HCT116 (cell line): ENCODE data around the gene NBPF4.
"Not testable (repeated sequence)": the region's sequence is repeated elsewhere in the genome, so short reads cannot be mapped to it uniquely, and the experiment has no call there.

Experiments
- EZH2phosphoT487 ChIP-seq: fragments of 200-600 bp; IDR thresholded peaks from 2 replicates; pipeline ENCODE4 v1.6.1; 2018; ENCODE audit warnings: antibody characterized with exemption, borderline replicate concordance
- RAD21 ChIP-seq: IDR thresholded peaks from 2 replicates; pipeline ENCODE4 v1.6.1; 2012; ENCODE audit warnings: low read depth, mild to moderate bottlenecking
- SP1 ChIP-seq: IDR thresholded peaks from 2 replicates; pipeline ENCODE4 v1.6.1; 2012; ENCODE audit warnings: low read depth
- TCF7L2 ChIP-seq: IDR thresholded peaks from 2 replicates; pipeline ENCODE4 v1.7.0; 2011; ENCODE audit warnings: borderline replicate concordance, inconsistent platforms; ENCODE audit not compliant: insufficient read depth, insufficient read length; ENCODE audit errors: extremely low read depth
- YY1 ChIP-seq: IDR thresholded peaks from 2 replicates; pipeline ENCODE4 v1.6.1; 2011; ENCODE audit warnings: low read length, low read depth, moderate library complexity, mild to moderate bottlenecking; ENCODE audit not compliant: insufficient replicate concordance; ENCODE audit errors: extremely low read depth
- ZNF274 ChIP-seq: fragments of 200-500 bp; sonication (Bioruptor generic); IDR thresholded peaks from 2 replicates; pipeline ENCODE4 v1.6.1; 2014; ENCODE audit warnings: mild to moderate bottlenecking, low read depth, low read length, inconsistent platforms
- TF ChIP-seq, protein P1 (sequence below), 3 experiments: fragments of 200-600 bp in 1 of 3; sonication (generic) in 1 of 3; IDR thresholded peaks in 2 of 3; conservative IDR thresholded peaks in 1 of 3; 2 replicates each; pipeline ENCODE4 v1.5.1; 2012 to 2017; ENCODE audit warnings: low read depth in 2 of 3, low read length in 2 of 3, antibody characterized with exemption in 1 of 3, borderline replicate concordance in 1 of 3, control low read depth in 1 of 3, mild to moderate bottlenecking in 1 of 3, mixed read lengths in 1 of 3, mixed run types in 1 of 3, moderate library complexity in 1 of 3; ENCODE audit not compliant: insufficient read depth in 1 of 3
- TF ChIP-seq, protein P2 (sequence below): IDR thresholded peaks from 2 replicates; pipeline ENCODE4 v1.6.1; 2012; ENCODE audit warnings: low read depth
- TF ChIP-seq, protein P3 (sequence below): IDR thresholded peaks from 2 replicates; pipeline ENCODE4 v1.6.1; 2012

DNA sequence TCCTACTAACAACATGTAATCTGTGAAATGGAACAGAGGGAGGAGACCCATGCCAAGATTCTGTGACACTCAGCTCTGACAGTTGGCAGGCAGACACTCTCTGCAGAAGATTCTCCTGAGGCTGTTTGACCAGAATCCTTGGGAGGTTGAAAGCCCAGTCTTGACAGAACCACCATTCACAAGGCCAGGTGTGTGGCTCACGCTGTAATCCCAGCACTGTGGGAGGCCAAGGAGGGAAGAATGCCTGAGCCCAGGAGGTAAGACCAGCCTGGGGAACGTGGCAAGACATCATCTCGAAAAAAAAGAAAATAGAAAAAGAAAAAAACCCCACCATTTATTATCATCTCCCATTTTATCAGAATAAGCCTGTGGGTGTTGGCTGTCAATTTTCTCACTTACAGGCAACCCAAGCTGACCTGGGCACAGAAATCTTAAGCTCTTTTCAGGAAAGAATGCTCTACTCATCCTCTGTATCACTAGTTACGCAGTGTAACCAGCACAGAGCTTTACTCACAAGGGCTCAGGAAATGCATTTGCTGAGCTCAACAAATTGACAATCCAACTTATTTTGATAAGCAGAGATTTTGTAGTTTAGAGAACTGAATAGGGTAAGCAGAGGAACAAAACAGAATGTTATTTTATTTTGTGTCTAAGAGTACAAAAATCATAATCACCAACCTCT lies 16.8 kb upstream of the NBPF4 start:
- not testable (repeated sequence) for TF ChIP-seq TCF7L2, EZH2phosphoT487, RAD21, SP1, YY1, ZNF274
- TF ChIP-seq, protein P1, sequence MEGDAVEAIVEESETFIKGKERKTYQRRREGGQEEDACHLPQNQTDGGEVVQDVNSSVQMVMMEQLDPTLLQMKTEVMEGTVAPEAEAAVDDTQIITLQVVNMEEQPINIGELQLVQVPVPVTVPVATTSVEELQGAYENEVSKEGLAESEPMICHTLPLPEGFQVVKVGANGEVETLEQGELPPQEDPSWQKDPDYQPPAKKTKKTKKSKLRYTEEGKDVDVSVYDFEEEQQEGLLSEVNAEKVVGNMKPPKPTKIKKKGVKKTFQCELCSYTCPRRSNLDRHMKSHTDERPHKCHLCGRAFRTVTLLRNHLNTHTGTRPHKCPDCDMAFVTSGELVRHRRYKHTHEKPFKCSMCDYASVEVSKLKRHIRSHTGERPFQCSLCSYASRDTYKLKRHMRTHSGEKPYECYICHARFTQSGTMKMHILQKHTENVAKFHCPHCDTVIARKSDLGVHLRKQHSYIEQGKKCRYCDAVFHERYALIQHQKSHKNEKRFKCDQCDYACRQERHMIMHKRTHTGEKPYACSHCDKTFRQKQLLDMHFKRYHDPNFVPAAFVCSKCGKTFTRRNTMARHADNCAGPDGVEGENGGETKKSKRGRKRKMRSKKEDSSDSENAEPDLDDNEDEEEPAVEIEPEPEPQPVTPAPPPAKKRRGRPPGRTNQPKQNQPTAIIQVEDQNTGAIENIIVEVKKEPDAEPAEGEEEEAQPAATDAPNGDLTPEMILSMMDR (IDR thresholded peaks at IDR 0.05 in 2 of 3, conservative IDR thresholded peaks at IDR 0.05 in 1 of 3; ENCODE audit: borderline replicate concordance in 1 of 3, insufficient read depth in 1 of 3, low read depth in 2 of 3, low read length in 2 of 3), result not testable (repeated sequence)
- TF ChIP-seq, protein P2, sequence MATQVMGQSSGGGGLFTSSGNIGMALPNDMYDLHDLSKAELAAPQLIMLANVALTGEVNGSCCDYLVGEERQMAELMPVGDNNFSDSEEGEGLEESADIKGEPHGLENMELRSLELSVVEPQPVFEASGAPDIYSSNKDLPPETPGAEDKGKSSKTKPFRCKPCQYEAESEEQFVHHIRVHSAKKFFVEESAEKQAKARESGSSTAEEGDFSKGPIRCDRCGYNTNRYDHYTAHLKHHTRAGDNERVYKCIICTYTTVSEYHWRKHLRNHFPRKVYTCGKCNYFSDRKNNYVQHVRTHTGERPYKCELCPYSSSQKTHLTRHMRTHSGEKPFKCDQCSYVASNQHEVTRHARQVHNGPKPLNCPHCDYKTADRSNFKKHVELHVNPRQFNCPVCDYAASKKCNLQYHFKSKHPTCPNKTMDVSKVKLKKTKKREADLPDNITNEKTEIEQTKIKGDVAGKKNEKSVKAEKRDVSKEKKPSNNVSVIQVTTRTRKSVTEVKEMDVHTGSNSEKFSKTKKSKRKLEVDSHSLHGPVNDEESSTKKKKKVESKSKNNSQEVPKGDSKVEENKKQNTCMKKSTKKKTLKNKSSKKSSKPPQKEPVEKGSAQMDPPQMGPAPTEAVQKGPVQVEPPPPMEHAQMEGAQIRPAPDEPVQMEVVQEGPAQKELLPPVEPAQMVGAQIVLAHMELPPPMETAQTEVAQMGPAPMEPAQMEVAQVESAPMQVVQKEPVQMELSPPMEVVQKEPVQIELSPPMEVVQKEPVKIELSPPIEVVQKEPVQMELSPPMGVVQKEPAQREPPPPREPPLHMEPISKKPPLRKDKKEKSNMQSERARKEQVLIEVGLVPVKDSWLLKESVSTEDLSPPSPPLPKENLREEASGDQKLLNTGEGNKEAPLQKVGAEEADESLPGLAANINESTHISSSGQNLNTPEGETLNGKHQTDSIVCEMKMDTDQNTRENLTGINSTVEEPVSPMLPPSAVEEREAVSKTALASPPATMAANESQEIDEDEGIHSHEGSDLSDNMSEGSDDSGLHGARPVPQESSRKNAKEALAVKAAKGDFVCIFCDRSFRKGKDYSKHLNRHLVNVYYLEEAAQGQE, result not testable (repeated sequence)
- TF ChIP-seq, protein P3, sequence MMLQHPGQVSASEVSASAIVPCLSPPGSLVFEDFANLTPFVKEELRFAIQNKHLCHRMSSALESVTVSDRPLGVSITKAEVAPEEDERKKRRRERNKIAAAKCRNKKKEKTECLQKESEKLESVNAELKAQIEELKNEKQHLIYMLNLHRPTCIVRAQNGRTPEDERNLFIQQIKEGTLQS, result not testable (repeated sequence)
